SU-DHL-6 (cell line): ENCODE results near the gene USP21.

ENCODE experiments used
- CTCF ChIP-seq: fragments of 200-600 bp; sonication (generic); IDR thresholded peaks from one replicate; pipeline ENCODE4 v1.5.1; 2017; ENCODE audit warnings: antibody characterized with exemption, mild to moderate bottlenecking, low read length, moderate library complexity; ENCODE audit not compliant: insufficient read depth, poor library complexity, severe bottlenecking
- EZH2phosphoT487 ChIP-seq: fragments of 200-600 bp; sonication (generic), shearing (Covaris generic); conservative IDR thresholded peaks from 2 replicates; pipeline ENCODE4 v1.6.1; 2018; ENCODE audit warnings: mild to moderate bottlenecking, antibody characterized with exemption, low read length, moderate library complexity, mixed read lengths

- no peak for TF ChIP-seq CTCF
- TF ChIP-seq EZH2phosphoT487: no peak
Observed at GRCh38 chr1:161145832-161146231, 13.5 kb upstream of the USP21 start.
